ENCODE measurements around the gene PRR5.
"Not testable (repeated sequence)": the region's sequence is repeated elsewhere in the genome, so short reads cannot be mapped to it uniquely, and the experiment has no call there.

DNA sequence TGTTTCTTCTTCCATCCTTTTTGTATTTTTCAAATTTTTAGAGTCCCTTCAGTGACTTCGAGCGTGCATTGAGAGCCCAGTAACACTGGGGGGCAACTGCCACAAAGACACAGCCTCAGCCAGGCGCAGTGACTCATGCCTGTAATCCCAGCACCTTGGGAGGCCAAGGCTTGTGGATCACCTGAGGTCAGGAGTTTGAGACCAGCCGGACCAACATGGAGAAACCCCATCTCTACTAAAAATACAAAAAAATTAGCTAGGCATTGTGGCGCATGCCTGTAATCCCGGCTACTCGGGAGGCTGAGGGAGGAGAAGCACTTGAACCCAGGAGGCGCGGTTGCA, 22.7 kb upstream of the PRR5 start:
- TF ChIP-seq, protein P1, sequence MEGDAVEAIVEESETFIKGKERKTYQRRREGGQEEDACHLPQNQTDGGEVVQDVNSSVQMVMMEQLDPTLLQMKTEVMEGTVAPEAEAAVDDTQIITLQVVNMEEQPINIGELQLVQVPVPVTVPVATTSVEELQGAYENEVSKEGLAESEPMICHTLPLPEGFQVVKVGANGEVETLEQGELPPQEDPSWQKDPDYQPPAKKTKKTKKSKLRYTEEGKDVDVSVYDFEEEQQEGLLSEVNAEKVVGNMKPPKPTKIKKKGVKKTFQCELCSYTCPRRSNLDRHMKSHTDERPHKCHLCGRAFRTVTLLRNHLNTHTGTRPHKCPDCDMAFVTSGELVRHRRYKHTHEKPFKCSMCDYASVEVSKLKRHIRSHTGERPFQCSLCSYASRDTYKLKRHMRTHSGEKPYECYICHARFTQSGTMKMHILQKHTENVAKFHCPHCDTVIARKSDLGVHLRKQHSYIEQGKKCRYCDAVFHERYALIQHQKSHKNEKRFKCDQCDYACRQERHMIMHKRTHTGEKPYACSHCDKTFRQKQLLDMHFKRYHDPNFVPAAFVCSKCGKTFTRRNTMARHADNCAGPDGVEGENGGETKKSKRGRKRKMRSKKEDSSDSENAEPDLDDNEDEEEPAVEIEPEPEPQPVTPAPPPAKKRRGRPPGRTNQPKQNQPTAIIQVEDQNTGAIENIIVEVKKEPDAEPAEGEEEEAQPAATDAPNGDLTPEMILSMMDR (IDR thresholded peaks at IDR 0.05) = not testable (repeated sequence)
- not testable (repeated sequence) for TF ChIP-seq POLR2A, POLR2AphosphoS5 (IDR thresholded peaks at IDR 0.05)
